ENCODE results near the gene NIPAL4.

NIPAL4 gene

DNA sequence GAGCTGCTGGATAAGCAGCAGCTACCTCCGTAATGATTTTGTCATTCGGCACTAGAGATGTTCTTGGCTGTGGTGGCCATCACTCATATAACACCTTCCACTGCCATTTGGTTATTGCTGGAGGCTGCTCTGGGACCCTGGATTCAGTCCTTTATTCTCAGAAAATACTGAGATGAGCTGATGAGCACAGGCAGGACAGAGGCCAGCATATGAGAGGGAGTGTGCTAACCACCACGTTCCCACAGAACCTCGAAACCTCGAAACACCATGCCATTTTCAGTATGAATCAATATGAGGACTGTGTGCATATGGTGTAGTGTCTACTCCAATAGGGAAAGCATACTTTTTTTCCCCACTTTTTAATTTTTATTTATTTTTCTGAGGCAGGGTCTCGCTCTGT is 59.0 kb downstream of the NIPAL4 start:
- FAIRE-seq = no peak

DNA sequence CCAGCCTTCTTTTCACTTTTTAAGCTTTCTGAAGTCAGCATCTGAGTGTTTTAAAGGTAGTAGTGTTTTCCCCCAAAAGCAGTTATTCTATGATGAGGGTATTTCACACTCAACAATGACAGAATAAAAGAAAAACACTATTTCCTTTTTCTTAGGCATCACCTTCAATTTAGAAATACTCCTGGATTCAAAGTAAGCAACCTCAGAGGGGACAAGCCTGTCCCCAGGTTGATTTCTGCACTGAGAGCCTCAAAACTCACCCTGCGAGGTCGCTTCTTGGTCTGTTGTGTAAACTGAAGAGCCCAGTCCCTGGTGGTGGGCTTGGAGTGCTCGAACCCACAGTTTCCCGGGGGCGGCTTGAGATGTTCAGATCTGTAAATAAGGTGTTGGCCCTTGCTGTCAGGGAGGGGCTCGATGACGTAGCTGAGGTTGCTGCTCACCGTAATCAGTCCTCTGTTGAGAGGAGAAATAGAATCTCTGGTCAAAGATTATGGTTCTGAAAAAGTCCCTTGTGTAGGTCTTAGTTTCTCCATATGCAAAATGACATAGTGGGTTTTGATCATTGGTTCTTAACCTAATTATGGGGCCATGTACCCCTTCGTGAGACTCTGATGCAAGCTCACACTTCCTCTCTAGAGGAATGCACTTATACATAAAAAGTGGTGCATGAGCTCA is 59.7 kb downstream of the NIPAL4 start:
- FAIRE-seq = no peak

DNA sequence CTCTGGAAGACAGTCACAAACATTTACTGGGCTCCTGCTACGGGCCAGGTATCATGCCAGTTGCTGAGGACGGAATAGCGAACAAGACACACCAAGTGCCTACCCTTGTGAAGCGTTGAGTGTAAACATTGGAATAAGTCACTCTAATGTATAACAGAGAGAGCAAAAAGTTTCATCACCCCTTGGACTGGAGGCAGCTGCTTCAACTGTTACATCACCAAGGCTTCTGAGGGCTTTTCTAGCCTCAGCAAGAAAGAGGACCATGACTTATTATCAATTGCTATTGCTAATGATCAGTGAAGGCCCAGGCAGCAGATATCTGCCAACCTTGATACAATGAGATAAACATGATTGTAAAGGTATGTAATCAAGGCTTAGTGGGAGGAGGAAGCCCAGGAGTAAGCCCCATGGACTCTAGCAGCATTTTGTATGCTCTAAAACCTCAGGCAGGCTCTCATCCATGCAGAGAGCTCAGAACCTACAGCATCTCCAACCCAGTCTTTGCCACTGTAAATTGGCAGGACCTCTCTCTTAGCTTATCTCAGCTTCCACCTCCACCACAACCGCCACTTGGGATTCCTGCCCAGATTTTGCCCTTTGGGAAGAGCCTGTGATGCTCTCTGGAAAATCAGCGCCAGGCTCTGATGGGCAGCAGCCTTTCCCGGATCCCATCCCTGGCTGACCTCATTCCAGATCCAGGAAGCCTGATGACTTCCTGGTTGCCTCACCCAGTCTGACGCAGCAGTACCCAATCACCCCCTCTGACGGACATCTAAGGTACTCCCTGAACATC is 61.1 kb downstream of the NIPAL4 start:
- no peak for FAIRE-seq

DNA sequence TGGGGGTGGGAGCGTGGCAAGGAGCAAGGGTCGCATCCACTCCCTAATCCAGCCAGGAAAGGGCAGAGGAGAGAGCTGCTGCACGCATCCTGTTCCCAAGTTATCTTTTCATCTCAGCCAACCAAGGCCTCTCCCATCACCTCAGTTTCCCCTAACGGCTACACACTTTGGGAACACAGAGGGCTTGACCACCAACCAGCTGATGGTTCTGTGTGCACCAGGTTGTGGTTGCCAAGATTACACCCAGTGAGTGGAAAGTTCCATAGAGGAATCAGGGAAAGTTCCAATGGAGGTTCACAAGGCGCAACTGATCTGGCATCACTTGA is 61.7 kb downstream of the NIPAL4 start:
- FAIRE-seq = no peak

DNA sequence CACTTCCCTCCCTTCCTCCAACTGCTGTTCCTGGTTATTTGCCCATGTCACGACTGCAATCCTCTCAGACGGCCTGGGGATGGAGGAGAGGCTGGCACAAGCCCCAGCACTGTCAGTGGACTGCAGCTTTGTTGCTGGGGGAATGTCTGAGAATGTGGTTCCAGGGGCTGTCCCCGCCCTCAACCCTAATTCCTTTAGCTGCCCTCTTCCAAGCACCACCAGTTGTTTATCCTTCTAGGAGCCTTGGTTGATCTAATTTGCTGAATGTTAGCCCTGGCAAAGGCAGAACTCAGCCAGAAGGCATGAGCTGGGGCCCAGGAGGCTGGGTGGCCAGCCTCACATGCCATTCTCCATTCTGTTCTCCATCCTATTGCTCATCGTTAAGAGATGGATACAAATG is 64.0 kb downstream of the NIPAL4 start:
- no peak for FAIRE-seq

All from colon (tissue), 2 donors.